WTC11 (cell line): ENCODE measurements around the gene KIDINS220. TPM values are rescaled to one million over a fixed set of nuclear protein-coding genes. Genes with fewer than 3 reads are reported as not detected.

Experiments
- ATAC-seq: fragments of 200-7000 bp; cut with Tn5 transposase; 2 replicates; pipeline ENCODE4 v1.10.0; 2021; ENCODE audit warnings: mild to moderate bottlenecking, moderate library complexity
- CTCF ChIA-PET: fragments of 300-600 bp; sonication (Branson Sonifier 250); formaldehyde crosslinking; loops from one replicate; lab custom pipeline; 2021; ENCODE audit warnings: antibody characterized with exemption; lab: Charles Lee
- POLR2A ChIA-PET: fragments of 350-600 bp; sonication (Branson Sonifier 250); formaldehyde crosslinking; loops from one replicate; lab custom pipeline; 2021; ENCODE audit warnings: antibody characterized with exemption; lab: Charles Lee
- DNase-seq: peaks from one replicate; pipeline ENCODE4 v3.0.0; 2021; ENCODE audit warnings: low spot score
- H3K27ac Mint-ChIP-seq: 2 replicates; pipeline ENCODE4 v1.8.0; 2021; ENCODE audit warnings: mixed read lengths
- H3K27me3 Mint-ChIP-seq: 2 replicates; pipeline ENCODE4 v1.8.0; 2021; ENCODE audit warnings: low read depth, mild to moderate bottlenecking, moderate library complexity, mixed read lengths
- H3K36me3 Mint-ChIP-seq: 2 replicates; pipeline ENCODE4 v1.8.0; 2021; ENCODE audit warnings: mixed read lengths
- H3K4me1 Mint-ChIP-seq: 2 replicates; pipeline ENCODE4 v1.8.0; 2022; ENCODE audit warnings: mixed read lengths
- H3K4me3 Mint-ChIP-seq: 2 replicates; pipeline ENCODE4 v1.8.0; 2021; ENCODE audit warnings: mild to moderate bottlenecking, moderate library complexity, mixed read lengths
- H3K9me3 Mint-ChIP-seq: 2 replicates; pipeline ENCODE4 v1.8.0; 2021; ENCODE audit warnings: mixed read lengths
- ARID4B ChIP-seq: sonication (generic); formaldehyde crosslinking; IDR thresholded peaks from 2 replicates; pipeline ENCODE4 v1.8.0; 2023; ENCODE audit warnings: missing genetic modification reagents, mild to moderate bottlenecking, borderline replicate concordance
- ATF1 ChIP-seq: sonication (generic); formaldehyde crosslinking; IDR thresholded peaks from 2 replicates; pipeline ENCODE4 v1.8.1; 2023; ENCODE audit warnings: mild to moderate bottlenecking, moderate library complexity, missing genetic modification reagents
- CREB1 ChIP-seq: sonication (generic); formaldehyde crosslinking; IDR thresholded peaks from 2 replicates; pipeline ENCODE4 v1.8.0; 2023; ENCODE audit warnings: mild to moderate bottlenecking, missing genetic modification reagents
- CREM ChIP-seq: sonication (generic); formaldehyde crosslinking; IDR thresholded peaks from 2 replicates; pipeline ENCODE4 v1.8.1; 2022; ENCODE audit warnings: mild to moderate bottlenecking, missing genetic modification reagents, moderate library complexity
- ERG ChIP-seq: fragments of 250-450 bp; sonication (Bioruptor Pico); IDR thresholded peaks from 2 replicates; pipeline ENCODE4 v1.8.0; 2021; ENCODE audit warnings: mild to moderate bottlenecking
- ESRRA ChIP-seq: sonication (generic); formaldehyde crosslinking; IDR thresholded peaks from 2 replicates; pipeline ENCODE4 v1.8.1; 2022; ENCODE audit warnings: mild to moderate bottlenecking, missing genetic modification reagents, borderline replicate concordance
- FOXK1 ChIP-seq: sonication (generic); formaldehyde crosslinking; IDR thresholded peaks from 2 replicates; pipeline ENCODE4 v1.8.0; 2022; ENCODE audit warnings: mild to moderate bottlenecking, moderate library complexity, missing genetic modification reagents
- HMGA2 ChIP-seq: fragments of 250-450 bp; sonication (Bioruptor Pico); IDR thresholded peaks from 2 replicates; pipeline ENCODE4 v1.4.0; 2021; ENCODE audit warnings: mild to moderate bottlenecking, moderate library complexity
- JUN ChIP-seq: sonication (generic); formaldehyde crosslinking; IDR thresholded peaks from 2 replicates; pipeline ENCODE4 v1.8.0; 2023; ENCODE audit warnings: mild to moderate bottlenecking, missing genetic modification reagents
- RORB ChIP-seq: fragments of 250-450 bp; sonication (Bioruptor Pico); IDR thresholded peaks from 2 replicates; pipeline ENCODE4 v1.9.0; 2021; ENCODE audit warnings: mild to moderate bottlenecking
- TCF7 ChIP-seq: sonication (generic); formaldehyde crosslinking; IDR thresholded peaks from 2 replicates; pipeline ENCODE4 v1.8.0; 2022; ENCODE audit warnings: mild to moderate bottlenecking, low read depth, missing genetic modification reagents, moderate library complexity
- ZNF219 ChIP-seq: sonication (generic); formaldehyde crosslinking; IDR thresholded peaks from 2 replicates; pipeline ENCODE4 v1.8.0; 2023; ENCODE audit warnings: missing genetic modification reagents, mild to moderate bottlenecking, borderline replicate concordance
- ZNF232 ChIP-seq: sonication (generic); formaldehyde crosslinking; IDR thresholded peaks from 2 replicates; pipeline ENCODE4 v1.8.0; 2022; ENCODE audit warnings: mild to moderate bottlenecking, missing genetic modification reagents
- ZNF263 ChIP-seq: sonication (generic); formaldehyde crosslinking; IDR thresholded peaks from 2 replicates; pipeline ENCODE4 v1.8.1; 2022; ENCODE audit warnings: low read depth, mild to moderate bottlenecking, moderate library complexity, missing genetic modification reagents
- total RNA-seq: library from RNA; stranded (reverse); gene quantifications from 3 replicates; pipeline ENCODE4 v1.2.3, GENCODE V29; 2021
- TF ChIP-seq, protein P1 (sequence below): sonication (generic); formaldehyde crosslinking; IDR thresholded peaks from 2 replicates; pipeline ENCODE4 v1.8.1; 2023; ENCODE audit warnings: mild to moderate bottlenecking, missing genetic modification reagents
- TF ChIP-seq, protein P2 (sequence below): fragments of 250-450 bp; sonication (Bioruptor Pico); conservative IDR thresholded peaks from 2 replicates; pipeline ENCODE4 v1.9.0; 2021; ENCODE audit warnings: mild to moderate bottlenecking
- TF ChIP-seq, protein P3 (sequence below): fragments of 250-450 bp; sonication (Bioruptor Pico); IDR thresholded peaks from 2 replicates; pipeline ENCODE4 v1.9.0; 2021; ENCODE audit warnings: mild to moderate bottlenecking, borderline replicate concordance
- TF ChIP-seq, protein P4 (sequence below): sonication (generic); formaldehyde crosslinking; conservative IDR thresholded peaks from 2 replicates; pipeline ENCODE4 v1.8.1; 2023; ENCODE audit warnings: mild to moderate bottlenecking, low read depth, missing genetic modification reagents, moderate library complexity

The KIDINS220 gene
- total RNA-seq, 1 experiment from 2014 or later = 23.9 TPM

DNA sequence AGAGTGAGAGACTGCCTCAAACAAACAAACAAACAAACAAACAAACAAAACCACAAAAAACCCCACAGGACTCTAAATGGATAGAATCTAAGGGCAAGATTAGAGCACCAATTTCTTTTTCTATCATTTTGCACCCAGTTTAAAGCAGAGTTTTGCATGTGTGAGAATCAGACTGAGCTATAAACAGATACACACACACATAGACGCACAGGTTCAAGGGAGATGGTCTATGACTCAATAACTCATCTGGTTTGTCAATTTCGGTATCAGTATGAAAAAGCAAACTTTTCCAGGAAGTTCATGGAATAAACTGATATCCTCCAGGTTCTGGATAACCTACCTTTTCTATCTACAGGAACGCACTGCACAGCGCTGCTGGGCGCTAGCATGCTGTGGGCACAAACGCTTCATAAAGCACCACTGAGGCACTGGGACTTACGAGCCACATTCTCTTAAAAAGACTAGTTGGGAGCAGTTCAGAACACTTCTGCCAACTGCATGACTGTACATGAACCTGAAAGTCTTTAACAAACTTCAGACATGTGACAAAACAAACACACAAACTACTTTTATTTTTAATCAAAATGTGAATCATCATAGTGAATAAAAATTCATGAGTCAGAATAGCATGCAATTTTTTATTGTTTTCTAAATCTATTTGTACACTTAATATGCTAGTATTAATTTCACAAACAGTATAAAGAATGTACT is 109.0 kb downstream of the KIDINS220 start (continued):
- TF ChIP-seq HMGA2 (CRISPR knock-in tag) (no peak), RORB (CRISPR knock-in tag) (no peak), ARID4B (no peak), ESRRA (CRISPR knock-in tag) (no peak), ATF1 (CRISPR knock-in tag) (no peak), CREB1 (CRISPR knock-in tag) (no peak), ERG (CRISPR knock-in tag) (no peak), FOXK1 (no peak)
- TF ChIP-seq, protein P1, sequence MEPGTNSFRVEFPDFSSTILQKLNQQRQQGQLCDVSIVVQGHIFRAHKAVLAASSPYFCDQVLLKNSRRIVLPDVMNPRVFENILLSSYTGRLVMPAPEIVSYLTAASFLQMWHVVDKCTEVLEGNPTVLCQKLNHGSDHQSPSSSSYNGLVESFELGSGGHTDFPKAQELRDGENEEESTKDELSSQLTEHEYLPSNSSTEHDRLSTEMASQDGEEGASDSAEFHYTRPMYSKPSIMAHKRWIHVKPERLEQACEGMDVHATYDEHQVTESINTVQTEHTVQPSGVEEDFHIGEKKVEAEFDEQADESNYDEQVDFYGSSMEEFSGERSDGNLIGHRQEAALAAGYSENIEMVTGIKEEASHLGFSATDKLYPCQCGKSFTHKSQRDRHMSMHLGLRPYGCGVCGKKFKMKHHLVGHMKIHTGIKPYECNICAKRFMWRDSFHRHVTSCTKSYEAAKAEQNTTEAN (CRISPR knock-in tag) = no peak
- TF ChIP-seq, protein P2, sequence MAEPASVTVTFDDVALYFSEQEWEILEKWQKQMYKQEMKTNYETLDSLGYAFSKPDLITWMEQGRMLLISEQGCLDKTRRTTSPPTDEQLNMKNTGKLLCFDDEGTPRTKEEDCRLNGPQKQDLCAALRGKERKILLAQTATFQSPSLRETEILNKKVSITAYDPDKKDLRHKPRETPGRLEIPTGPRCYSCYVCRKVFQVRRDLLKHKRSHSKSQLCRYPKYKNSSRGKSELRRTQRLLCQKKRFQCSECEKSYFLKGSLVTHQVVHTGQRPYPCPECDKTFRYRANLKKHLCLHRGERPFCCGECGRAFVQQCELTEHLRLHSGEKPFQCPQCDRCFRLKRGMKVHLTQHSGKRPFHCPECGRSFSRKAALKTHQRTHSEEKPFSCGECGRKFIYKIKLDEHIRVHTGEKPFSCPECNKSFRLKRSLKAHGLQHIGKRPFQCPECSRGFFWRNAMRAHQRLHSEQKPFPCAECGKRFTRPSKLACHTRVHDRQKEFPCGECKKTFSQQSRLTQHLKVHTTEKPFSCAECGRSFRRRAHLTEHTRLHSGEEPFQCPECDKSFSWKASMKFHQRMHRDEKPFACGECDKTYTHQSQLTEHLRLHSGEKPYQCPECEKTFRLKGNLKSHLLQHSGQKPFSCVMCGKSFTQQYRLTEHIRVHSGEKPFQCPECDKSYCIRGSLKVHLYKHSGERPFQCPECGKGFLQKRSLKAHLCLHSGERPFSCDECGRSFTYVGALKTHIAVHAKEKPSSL (CRISPR knock-in tag) = no peak
- TF ChIP-seq, all 79 proteins: peak for 0

GRCh38 chr2:8725838-8726237 is 111.6 kb downstream of the KIDINS220 start:
- CTCF ChIA-PET = no interaction called here
- ATAC-seq = no peak
- no peak overlapping the region for H3K4me3 Mint-ChIP-seq
- DNase-seq = no peak
- POLR2A ChIA-PET = no interaction called here
- no peaks in the 10 kb centered on the region for H3K27me3 Mint-ChIP-seq
- 0 out of 2 replicates have a peak, but pooled peaks cover 4% of the 10 kb centered on the region for H3K4me1 Mint-ChIP-seq
- H3K9me3 Mint-ChIP-seq = no peaks in the 10 kb centered on the region
- no peak overlapping the region for H3K27ac Mint-ChIP-seq
- peaks cover 10% of the 10 kb centered on the region; the same call in 1 of the 2 replicates for H3K36me3 Mint-ChIP-seq
- TF ChIP-seq TCF7 = no peak
- TF ChIP-seq ZNF232 = no peak
- no peak for TF ChIP-seq ERG (CRISPR knock-in tag)
- TF ChIP-seq JUN (CRISPR knock-in tag) = no peak
- TF ChIP-seq, protein P3, sequence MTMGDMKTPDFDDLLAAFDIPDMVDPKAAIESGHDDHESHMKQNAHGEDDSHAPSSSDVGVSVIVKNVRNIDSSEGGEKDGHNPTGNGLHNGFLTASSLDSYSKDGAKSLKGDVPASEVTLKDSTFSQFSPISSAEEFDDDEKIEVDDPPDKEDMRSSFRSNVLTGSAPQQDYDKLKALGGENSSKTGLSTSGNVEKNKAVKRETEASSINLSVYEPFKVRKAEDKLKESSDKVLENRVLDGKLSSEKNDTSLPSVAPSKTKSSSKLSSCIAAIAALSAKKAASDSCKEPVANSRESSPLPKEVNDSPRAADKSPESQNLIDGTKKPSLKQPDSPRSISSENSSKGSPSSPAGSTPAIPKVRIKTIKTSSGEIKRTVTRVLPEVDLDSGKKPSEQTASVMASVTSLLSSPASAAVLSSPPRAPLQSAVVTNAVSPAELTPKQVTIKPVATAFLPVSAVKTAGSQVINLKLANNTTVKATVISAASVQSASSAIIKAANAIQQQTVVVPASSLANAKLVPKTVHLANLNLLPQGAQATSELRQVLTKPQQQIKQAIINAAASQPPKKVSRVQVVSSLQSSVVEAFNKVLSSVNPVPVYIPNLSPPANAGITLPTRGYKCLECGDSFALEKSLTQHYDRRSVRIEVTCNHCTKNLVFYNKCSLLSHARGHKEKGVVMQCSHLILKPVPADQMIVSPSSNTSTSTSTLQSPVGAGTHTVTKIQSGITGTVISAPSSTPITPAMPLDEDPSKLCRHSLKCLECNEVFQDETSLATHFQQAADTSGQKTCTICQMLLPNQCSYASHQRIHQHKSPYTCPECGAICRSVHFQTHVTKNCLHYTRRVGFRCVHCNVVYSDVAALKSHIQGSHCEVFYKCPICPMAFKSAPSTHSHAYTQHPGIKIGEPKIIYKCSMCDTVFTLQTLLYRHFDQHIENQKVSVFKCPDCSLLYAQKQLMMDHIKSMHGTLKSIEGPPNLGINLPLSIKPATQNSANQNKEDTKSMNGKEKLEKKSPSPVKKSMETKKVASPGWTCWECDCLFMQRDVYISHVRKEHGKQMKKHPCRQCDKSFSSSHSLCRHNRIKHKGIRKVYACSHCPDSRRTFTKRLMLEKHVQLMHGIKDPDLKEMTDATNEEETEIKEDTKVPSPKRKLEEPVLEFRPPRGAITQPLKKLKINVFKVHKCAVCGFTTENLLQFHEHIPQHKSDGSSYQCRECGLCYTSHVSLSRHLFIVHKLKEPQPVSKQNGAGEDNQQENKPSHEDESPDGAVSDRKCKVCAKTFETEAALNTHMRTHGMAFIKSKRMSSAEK (CRISPR knock-in tag) = no peak
- TF ChIP-seq CREM (CRISPR knock-in tag) = no peak
- no peak for TF ChIP-seq ZNF219 (CRISPR knock-in tag)
- no peak for TF ChIP-seq ZNF263 (CRISPR knock-in tag)
- TF ChIP-seq, protein P4, sequence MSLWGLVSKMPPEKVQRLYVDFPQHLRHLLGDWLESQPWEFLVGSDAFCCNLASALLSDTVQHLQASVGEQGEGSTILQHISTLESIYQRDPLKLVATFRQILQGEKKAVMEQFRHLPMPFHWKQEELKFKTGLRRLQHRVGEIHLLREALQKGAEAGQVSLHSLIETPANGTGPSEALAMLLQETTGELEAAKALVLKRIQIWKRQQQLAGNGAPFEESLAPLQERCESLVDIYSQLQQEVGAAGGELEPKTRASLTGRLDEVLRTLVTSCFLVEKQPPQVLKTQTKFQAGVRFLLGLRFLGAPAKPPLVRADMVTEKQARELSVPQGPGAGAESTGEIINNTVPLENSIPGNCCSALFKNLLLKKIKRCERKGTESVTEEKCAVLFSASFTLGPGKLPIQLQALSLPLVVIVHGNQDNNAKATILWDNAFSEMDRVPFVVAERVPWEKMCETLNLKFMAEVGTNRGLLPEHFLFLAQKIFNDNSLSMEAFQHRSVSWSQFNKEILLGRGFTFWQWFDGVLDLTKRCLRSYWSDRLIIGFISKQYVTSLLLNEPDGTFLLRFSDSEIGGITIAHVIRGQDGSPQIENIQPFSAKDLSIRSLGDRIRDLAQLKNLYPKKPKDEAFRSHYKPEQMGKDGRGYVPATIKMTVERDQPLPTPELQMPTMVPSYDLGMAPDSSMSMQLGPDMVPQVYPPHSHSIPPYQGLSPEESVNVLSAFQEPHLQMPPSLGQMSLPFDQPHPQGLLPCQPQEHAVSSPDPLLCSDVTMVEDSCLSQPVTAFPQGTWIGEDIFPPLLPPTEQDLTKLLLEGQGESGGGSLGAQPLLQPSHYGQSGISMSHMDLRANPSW = no peak
